COLO668 (cell line): ENCODE measurements around the gene PPP3R1.
A peak's percentile ranks its signal among the peaks of the same experiment; 100 is the strongest.

ENCODE experiments used
- DNase-seq: peaks from one replicate; lab custom pipeline; 2025; ENCODE audit not compliant: unreplicated experiment; lab: John Stamatoyannopoulos, UW

PPP3R1 gene

GRCh38 chr2:68236103-68236734 is 16.1 kb downstream of the PPP3R1 start:
- no peak for DNase-seq

- no peak for DNase-seq
Measured at GRCh38 chr2:68235090-68235489, 17.2 kb downstream of the PPP3R1 start.

- DNase-seq, result no peak
Measured at GRCh38 chr2:68234405-68234804, 17.9 kb downstream of the PPP3R1 start.

GRCh38 chr2:68231061-68231372 is 21.3 kb downstream of the PPP3R1 start:
- DNase-seq, result no peak

- no peak for DNase-seq
Measured at GRCh38 chr2:68230241-68231060, 21.9 kb downstream of the PPP3R1 start.

- no peak for DNase-seq
Measured at GRCh38 chr2:68226794-68227193, 25.5 kb downstream of the PPP3R1 start.

- DNase-seq, result no peak
Measured at GRCh38 chr2:68225119-68225632, 27.2 kb downstream of the PPP3R1 start.

GRCh38 chr2:68223419-68223818 is 28.9 kb downstream of the PPP3R1 start:
- no peak for DNase-seq

GRCh38 chr2:68222287-68222686 is 30.0 kb downstream of the PPP3R1 start:
- DNase-seq, result no peak

GRCh38 chr2:68218343-68218901 is 33.9 kb downstream of the PPP3R1 start:
- DNase-seq, result no peak

GRCh38 chr2:68217729-68218128 is 34.6 kb downstream of the PPP3R1 start:
- DNase-seq, result no peak

GRCh38 chr2:68216454-68217310 is 35.6 kb downstream of the PPP3R1 start:
- DNase-seq, result no peak

GRCh38 chr2:68214381-68214780 is 38.0 kb downstream of the PPP3R1 start:
- DNase-seq, result no peak

- DNase-seq, result no peak
Measured at GRCh38 chr2:68206793-68207192, 45.5 kb downstream of the PPP3R1 start.

- no peak for DNase-seq
Measured at GRCh38 chr2:68203587-68203986, 48.7 kb downstream of the PPP3R1 start.

- DNase-seq, result no peak
Measured at GRCh38 chr2:68200157-68200787, 52.1 kb downstream of the PPP3R1 start.

GRCh38 chr2:68196120-68196716 is 56.1 kb downstream of the PPP3R1 start:
- DNase-seq, result peak; percentile 23

GRCh38 chr2:68195096-68195495 is 57.2 kb downstream of the PPP3R1 start:
- no peak for DNase-seq

GRCh38 chr2:68193787-68194372 is 58.5 kb downstream of the PPP3R1 start:
- DNase-seq, result no peak

GRCh38 chr2:68193144-68193543 is 59.2 kb downstream of the PPP3R1 start:
- DNase-seq, result no peak
